Stimulated activated memory B cell treated with anti-CD40 and anti-IgM and Interleukin-4, amounts not matched to agents 10 μg/mL and 1 μg/mL and 100 μg/mL, for 72 hours (primary cell): ENCODE measurements around the gene NMD3.
"Not testable (repeated sequence)": the region's sequence is repeated elsewhere in the genome, so short reads cannot be mapped to it uniquely, and the experiment has no call there.

Experiments
- ATAC-seq: fragments of 150-1000 bp; cut with Tn5 transposase; 2 replicates; pipeline ENCODE4 v1.10.0; 2021
- H3K27ac Mint-ChIP-seq: one replicate; pipeline ENCODE4 v1.8.0; 2022; ENCODE audit warnings: mild to moderate bottlenecking, mixed read lengths
- H3K27me3 Mint-ChIP-seq: one replicate; pipeline ENCODE4 v1.8.0; 2022; ENCODE audit warnings: mixed read lengths
- H3K36me3 Mint-ChIP-seq: one replicate; pipeline ENCODE4 v1.8.0; 2022; ENCODE audit warnings: mixed read lengths
- H3K4me1 Mint-ChIP-seq: one replicate; pipeline ENCODE4 v1.8.0; 2022; ENCODE audit warnings: mixed read lengths
- H3K4me3 Mint-ChIP-seq: one replicate; pipeline ENCODE4 v1.8.0; 2022; ENCODE audit warnings: mild to moderate bottlenecking, moderate library complexity, mixed read lengths
- H3K9me3 Mint-ChIP-seq: one replicate; pipeline ENCODE4 v1.8.0; 2022; ENCODE audit warnings: mixed read lengths

Gene NMD3

GRCh38 chr3:161220850-161221753 is at the start of gene NMD3:
Gene NMD3 (plus strand): TSS chr3:161221311. CDS start chr3:161222014, 703 bp downstream.
- peaks cover 6% of the 10 kb centered on the region for H3K36me3 Mint-ChIP-seq
- H3K27ac Mint-ChIP-seq, result peak within 1 kb of the TSS; percentile 94
- ATAC-seq, result peak; percentile 99
- no peaks in the 10 kb centered on the region for H3K27me3 Mint-ChIP-seq
- peak within 1 kb of the TSS; percentile 94 for H3K4me3 Mint-ChIP-seq
- H3K9me3 Mint-ChIP-seq, result no peaks in the 10 kb centered on the region
- H3K4me1 Mint-ChIP-seq, result peaks cover 18% of the 10 kb centered on the region

DNA sequence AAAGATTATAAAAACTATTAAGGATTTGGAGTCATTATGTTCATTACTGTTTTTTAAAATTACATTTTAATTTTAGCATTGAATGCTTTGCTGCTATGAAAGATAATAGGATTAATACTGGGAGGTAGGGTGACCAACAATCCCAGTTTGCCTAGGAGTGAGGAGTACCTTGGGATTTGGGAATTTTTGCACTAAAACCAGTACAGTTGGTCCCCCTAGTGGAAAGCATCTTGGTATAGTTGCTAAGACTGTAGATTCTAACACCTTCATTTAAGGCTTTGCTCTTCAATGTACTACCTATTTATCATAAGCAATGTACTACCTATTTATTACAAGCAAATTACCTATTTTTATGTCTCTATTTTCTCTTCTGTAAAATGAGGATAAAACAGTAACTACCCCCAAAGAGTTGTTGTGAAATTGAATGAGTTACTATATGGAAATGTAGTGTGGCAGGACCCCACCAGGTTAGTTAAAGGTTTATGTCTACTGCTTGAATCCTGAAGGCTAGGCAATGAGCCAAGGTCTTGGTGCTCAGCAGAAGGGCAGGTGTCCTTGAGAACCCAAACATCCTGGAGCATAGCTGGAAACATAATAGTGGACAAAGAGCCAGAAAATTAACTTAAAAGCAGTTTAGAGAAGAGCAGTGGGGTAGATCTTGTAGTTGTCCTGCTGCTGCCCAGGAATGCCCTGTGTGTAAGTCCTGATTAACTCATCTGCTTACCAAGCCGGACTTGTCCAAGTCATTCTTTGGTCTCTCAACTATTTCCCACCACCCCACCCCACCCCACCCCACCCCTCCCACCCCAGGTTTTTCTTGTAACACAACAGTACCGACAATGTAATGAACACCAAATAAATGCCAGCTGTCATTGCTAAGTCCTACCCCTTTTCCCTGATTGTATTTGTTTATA is 49.2 kb upstream of the NMD3 start:
- H3K27ac Mint-ChIP-seq, result no peak overlapping the region
- peaks cover 16% of the 10 kb centered on the region for H3K27me3 Mint-ChIP-seq
- ATAC-seq, result no peak
- H3K4me1 Mint-ChIP-seq, result no peaks in the 10 kb centered on the region
- peaks cover 5% of the 10 kb centered on the region for H3K9me3 Mint-ChIP-seq
- H3K4me3 Mint-ChIP-seq, result no peak overlapping the region
- H3K36me3 Mint-ChIP-seq, result no peaks in the 10 kb centered on the region

DNA sequence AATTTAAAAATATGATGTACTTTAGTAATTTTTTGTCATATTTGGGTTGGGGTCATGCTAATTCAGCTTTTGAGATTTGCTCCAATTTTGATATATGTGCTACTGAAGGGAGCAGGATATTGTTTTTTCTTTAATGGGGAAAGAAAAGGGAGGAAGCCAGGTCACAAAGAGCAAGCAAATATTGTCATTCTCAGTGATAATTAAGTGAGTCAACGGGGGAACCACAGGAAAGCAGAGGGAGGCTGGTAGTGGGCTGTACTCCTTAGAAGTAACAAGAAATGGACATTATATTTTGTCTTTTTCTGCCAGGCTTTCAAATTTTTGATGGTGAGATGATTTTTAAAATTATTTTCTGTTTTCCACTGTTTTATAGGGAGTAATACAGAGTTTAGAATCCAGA is 45.6 kb upstream of the NMD3 start:
- no peaks in the 10 kb centered on the region for H3K4me1 Mint-ChIP-seq
- H3K4me3 Mint-ChIP-seq, result no peak overlapping the region
- H3K9me3 Mint-ChIP-seq, result peaks cover 5% of the 10 kb centered on the region
- H3K36me3 Mint-ChIP-seq, result no peaks in the 10 kb centered on the region
- no peak overlapping the region for H3K27ac Mint-ChIP-seq
- ATAC-seq, result no peak
- peaks cover 16% of the 10 kb centered on the region for H3K27me3 Mint-ChIP-seq

DNA sequence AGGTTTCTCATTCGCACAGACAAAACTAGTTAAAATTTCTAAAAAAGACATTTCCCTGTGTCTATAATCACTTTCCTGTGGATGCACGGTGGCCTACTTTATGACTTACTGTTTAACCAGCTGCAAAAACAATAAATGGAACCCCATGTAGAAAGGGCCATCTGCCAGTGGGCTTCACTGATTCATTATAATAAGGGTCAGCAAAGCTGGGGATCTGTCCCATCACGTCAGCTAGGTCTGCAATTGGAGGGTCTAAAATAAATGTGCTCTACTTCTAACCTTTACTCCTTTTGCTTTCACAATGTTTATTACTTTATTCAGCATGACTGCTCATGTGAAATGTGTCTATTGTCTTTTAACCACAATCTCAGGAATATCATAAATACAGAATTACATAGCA is 43.1 kb upstream of the NMD3 start:
- peaks cover 16% of the 10 kb centered on the region for H3K27me3 Mint-ChIP-seq
- no peak overlapping the region for H3K4me3 Mint-ChIP-seq
- no peak overlapping the region for H3K27ac Mint-ChIP-seq
- H3K9me3 Mint-ChIP-seq, result peaks cover 5% of the 10 kb centered on the region
- no peak for ATAC-seq
- no peaks in the 10 kb centered on the region for H3K4me1 Mint-ChIP-seq
- H3K36me3 Mint-ChIP-seq, result no peaks in the 10 kb centered on the region

GRCh38 chr3:161181371-161181770 is 39.7 kb upstream of the NMD3 start:
- H3K4me3 Mint-ChIP-seq, H3K9me3 Mint-ChIP-seq, ATAC-seq, H3K27ac Mint-ChIP-seq, H3K36me3 Mint-ChIP-seq, H3K4me1 Mint-ChIP-seq, H3K27me3 Mint-ChIP-seq: not testable (repeated sequence)

DNA sequence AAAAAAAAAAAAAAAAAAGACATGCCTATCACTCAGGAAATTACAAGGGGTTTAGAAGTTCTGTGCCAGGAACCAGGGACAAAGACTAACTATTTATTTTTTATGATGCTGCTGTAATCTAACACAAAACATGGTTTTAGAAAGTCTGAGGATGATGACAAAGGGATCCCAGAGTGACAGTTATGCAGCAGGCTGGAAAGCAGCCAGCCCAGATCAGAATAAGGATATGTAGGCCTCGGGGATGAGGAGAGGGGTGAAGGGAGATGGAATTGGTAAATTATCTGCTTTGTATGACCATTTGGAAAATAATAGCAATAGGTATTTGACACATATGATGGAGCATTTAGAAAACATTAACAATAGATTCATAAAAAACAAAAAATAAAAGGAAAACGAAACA is 34.1 kb upstream of the NMD3 start:
- Mint-ChIP-seq H3K27me3 (no peaks in the 10 kb centered on the region), H3K4me1 (no peaks in the 10 kb centered on the region), H3K27ac (no peak overlapping the region), H3K36me3 (no peaks in the 10 kb centered on the region), H3K9me3 (peaks cover 2% of the 10 kb centered on the region), H3K4me3 (no peak overlapping the region)
- no peak for ATAC-seq

DNA sequence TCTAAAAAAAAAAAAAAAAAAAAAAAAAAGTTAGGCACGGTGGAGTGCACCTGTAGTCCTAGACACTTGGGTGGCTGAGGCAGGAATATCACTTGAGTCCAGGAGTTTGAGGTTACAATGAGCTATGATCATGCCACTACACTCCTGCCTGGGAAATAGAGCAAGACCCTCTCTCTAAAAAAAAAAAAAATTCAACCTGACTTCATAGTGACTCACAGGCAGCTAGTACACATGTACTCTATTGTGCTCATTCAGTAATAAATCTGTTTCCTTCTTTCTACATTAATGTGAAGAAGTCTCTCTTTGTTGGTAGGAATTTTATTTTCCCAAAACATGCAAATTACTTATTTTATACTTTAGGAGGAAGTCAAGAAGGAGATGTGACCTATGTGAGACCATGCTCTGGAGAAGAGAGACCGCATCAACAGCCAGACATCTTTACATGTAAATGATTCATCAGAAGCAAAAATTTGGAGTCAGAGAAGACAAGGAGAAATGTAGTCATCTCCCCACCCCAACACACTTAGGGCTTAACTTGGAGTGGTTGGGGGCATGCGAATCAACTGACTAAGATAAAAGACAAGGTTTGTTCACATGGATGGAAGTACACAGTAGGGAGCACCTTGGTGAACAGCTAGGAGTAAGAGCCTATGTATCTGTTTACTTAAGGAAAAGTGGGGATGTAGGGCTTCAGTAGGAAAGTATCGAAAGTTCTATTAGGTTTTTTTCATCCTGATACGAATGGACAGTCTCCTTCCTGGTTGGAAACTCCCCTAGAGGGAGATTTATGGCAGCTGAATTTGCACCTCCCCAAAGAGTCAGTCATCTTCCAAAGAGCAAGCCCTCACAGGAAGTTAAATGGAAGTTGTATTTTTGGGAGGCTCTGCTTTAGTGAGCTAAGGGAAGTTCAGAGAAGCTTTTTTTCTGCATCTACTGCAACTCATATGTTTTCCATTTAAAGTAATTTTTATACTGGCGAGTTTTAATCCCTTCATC is 23.0 kb upstream of the NMD3 start:
- Mint-ChIP-seq H3K4me3 (no peak overlapping the region), H3K36me3 (no peaks in the 10 kb centered on the region), H3K9me3 (peaks cover 5% of the 10 kb centered on the region), H3K27ac (no peak overlapping the region), H3K27me3 (peaks cover 12% of the 10 kb centered on the region), H3K4me1 (no peaks in the 10 kb centered on the region)
- ATAC-seq, result no peak

DNA sequence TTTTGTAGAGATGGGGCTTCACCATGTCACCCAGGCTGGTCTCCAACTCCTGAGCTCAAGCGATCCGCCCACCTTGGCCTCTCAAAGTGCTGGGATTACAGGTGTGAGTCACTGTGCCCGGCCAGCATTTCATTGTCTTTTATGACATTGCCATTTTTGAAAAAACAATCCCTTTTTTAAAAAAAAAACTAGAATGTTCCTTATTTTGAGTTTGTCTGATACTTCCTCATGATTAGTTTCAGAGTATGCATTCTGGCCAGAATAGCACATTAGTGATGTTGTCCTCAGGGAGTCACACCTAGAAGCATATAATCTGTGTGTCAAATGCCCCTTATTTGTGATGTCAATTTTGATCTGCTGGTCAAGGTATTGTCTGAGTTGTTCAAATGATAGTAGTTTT is 21.2 kb upstream of the NMD3 start:
- H3K4me1 Mint-ChIP-seq, result no peaks in the 10 kb centered on the region
- no peak for ATAC-seq
- H3K36me3 Mint-ChIP-seq, result no peaks in the 10 kb centered on the region
- no peak overlapping the region for H3K27ac Mint-ChIP-seq
- H3K9me3 Mint-ChIP-seq, result peaks cover 3% of the 10 kb centered on the region
- no peak overlapping the region for H3K4me3 Mint-ChIP-seq
- H3K27me3 Mint-ChIP-seq, result peaks cover 22% of the 10 kb centered on the region

DNA sequence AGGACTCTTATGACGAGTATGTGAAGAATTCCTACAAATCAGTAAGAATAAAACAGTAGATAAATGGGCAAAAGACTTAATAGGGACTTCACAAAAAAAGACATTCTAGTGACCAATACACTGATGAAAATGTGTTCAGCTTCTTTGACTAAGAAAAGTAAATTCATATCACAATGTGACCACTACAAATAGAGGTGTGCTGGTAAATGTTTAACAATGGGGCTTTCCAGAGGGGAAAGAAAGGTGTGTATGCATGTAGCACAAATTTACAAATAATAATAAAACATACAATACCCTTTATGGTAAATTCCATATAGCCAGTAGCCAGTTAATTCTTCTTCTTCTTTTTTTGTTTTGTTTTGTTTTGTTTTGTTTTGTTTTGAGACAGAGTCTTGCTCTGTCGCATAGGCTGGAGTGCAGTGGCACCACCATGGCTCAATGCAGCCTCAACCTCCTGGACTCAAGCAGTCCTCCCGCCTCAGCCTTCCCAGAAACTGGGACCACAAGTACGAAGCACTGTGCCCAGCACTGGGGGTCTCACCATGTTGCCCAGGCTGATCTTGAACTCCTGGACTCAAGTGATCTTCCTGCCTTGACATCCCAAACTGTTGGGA is 17.5 kb upstream of the NMD3 start:
- Mint-ChIP-seq H3K36me3 (no peaks in the 10 kb centered on the region), H3K27ac (no peak overlapping the region), H3K27me3 (peaks cover 13% of the 10 kb centered on the region), H3K4me3 (no peak overlapping the region), H3K4me1 (no peaks in the 10 kb centered on the region), H3K9me3 (no peaks in the 10 kb centered on the region)
- no peak for ATAC-seq

DNA sequence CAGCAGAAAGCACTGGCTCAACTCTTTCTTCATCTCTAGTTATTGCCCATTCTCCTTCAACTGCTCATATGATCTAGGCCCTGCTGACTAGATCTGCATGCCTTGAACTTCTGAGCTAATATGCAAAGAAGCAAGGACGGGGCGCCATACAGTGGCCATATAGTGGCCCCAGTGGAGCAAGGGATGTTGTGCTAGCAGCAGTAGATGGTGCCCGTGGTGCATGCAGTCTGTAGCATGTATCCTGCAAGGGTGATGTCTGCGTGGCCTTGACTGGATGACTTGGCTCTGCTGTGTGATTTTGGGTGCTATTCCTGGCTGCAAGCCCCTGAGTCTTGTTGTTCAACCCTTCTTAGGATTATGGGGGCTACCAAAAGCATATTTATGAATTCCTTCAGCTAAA is 12.2 kb upstream of the NMD3 start:
- H3K4me3 Mint-ChIP-seq, result no peak overlapping the region
- no peaks in the 10 kb centered on the region for H3K9me3 Mint-ChIP-seq
- no peak overlapping the region for H3K27ac Mint-ChIP-seq
- H3K4me1 Mint-ChIP-seq, result no peaks in the 10 kb centered on the region
- no peaks in the 10 kb centered on the region for H3K36me3 Mint-ChIP-seq
- H3K27me3 Mint-ChIP-seq, result peaks cover 2% of the 10 kb centered on the region
- ATAC-seq, result no peak

GRCh38 chr3:161212171-161212771 is 8.8 kb upstream of the NMD3 start:
- H3K4me1 Mint-ChIP-seq, result no peaks in the 10 kb centered on the region
- H3K4me3 Mint-ChIP-seq, result no peak overlapping the region
- no peak for ATAC-seq
- H3K36me3 Mint-ChIP-seq, result no peaks in the 10 kb centered on the region
- no peak overlapping the region for H3K27ac Mint-ChIP-seq
- H3K9me3 Mint-ChIP-seq, result no peaks in the 10 kb centered on the region
- H3K27me3 Mint-ChIP-seq, result peaks cover 8% of the 10 kb centered on the region

DNA sequence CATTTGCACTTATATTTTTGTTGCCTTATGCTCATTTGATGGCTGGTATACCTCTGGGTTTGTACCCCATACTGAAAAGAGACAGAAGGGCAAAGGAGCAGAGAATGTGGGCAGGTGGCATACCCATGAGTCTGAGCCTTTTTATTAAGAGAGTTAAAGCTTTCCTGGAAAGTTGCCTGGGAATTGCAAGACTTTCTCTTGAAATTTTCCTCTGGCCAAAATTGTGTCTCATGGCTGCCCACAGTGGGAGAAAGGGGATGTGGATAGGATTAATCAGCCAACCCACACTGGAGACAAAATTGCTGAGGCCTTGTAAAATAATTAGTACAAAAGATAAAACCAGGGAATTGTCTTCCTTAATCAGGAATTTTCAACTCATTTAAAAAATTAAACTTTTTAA is 8.2 kb upstream of the NMD3 start:
- no peak for ATAC-seq
- Mint-ChIP-seq H3K36me3 (no peaks in the 10 kb centered on the region), H3K27me3 (peaks cover 8% of the 10 kb centered on the region), H3K4me1 (no peaks in the 10 kb centered on the region), H3K4me3 (no peak overlapping the region), H3K27ac (no peak overlapping the region), H3K9me3 (no peaks in the 10 kb centered on the region)

DNA sequence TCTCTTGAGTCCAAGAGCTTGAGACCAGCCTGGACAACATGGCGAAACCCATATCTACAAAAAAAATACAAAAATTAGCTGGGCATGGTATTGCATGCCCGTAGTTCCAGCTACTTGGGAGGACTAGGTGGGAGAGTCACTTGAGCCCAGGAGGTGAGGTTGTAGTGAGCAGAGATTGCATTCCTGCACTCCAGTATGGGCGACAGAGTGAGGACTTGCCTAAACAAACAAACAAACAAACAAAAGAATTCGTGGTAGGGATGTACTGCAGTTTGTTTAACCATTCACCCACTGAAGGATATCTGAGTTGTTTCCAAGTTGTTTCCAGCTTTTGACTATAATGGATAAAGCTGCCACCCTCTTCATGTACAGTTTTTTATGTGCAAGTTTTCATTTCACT is 7.5 kb upstream of the NMD3 start:
- Mint-ChIP-seq H3K4me1 (no peaks in the 10 kb centered on the region), H3K27me3 (peaks cover 8% of the 10 kb centered on the region), H3K4me3 (no peak overlapping the region), H3K9me3 (no peaks in the 10 kb centered on the region), H3K36me3 (no peaks in the 10 kb centered on the region), H3K27ac (no peak overlapping the region)
- no peak for ATAC-seq

GRCh38 chr3:161215185-161215584 is 5.9 kb upstream of the NMD3 start:
- Mint-ChIP-seq H3K4me3 (no peak overlapping the region), H3K36me3 (no peaks in the 10 kb centered on the region), H3K27me3 (peaks cover 8% of the 10 kb centered on the region), H3K9me3 (no peaks in the 10 kb centered on the region), H3K27ac (no peak overlapping the region), H3K4me1 (peaks cover 1% of the 10 kb centered on the region)
- no peak for ATAC-seq
